ENCODE measurements around the gene CARD10. TPM values are rescaled to one million over a fixed set of nuclear protein-coding genes. Genes with fewer than 3 reads are reported as not detected.

Gene CARD10
- total and polyA plus RNA-seq, 2 of the 13 experiments (the other 11 are each of a cell fraction or from before 2014, with no cell fraction given), result 35.2 to 55.8 TPM

GRCh38 chr22:37488337-37489135, 30.7 kb downstream of the CARD10 start (continued):
- TF ChIP-seq ATF6 (CRISPR knock-in tag; conservative IDR thresholded peaks at IDR 0.05) (no peak), ESRRA (CRISPR knock-in tag; IDR thresholded peaks at IDR 0.05; ENCODE audit: low read depth) (peak; percentile 64; the same call in 1 of the 2 replicates), FOXP4 (CRISPR knock-in tag; IDR thresholded peaks at IDR 0.05) (peak; percentile 62), ZNF724P (CRISPR knock-in tag; IDR thresholded peaks at IDR 0.05; ENCODE audit: borderline replicate concordance) (0 out of 2 replicates have a peak, but pooled peaks have one; percentile 38), DNMT1 (CRISPR knock-in tag; IDR thresholded peaks at IDR 0.05) (no peak), ZNF253 (CRISPR knock-in tag; IDR thresholded peaks at IDR 0.05; ENCODE audit: borderline replicate concordance) (no peak), MIER2 (CRISPR knock-in tag; IDR thresholded peaks at IDR 0.05) (no peak), GATAD2A (CRISPR knock-in tag; IDR thresholded peaks at IDR 0.05) (0 out of 2 replicates have a peak, but pooled peaks have one; percentile 53), HMGA1 (CRISPR knock-in tag; conservative IDR thresholded peaks at IDR 0.05) (no peak), FOXK1 (CRISPR knock-in tag; IDR thresholded peaks at IDR 0.05; ENCODE audit: borderline replicate concordance, low read depth) (0 out of 2 replicates have a peak, but pooled peaks have one; percentile 15), MATR3 (CRISPR knock-in tag; IDR thresholded peaks at IDR 0.05) (no peak), FOXC1 (CRISPR knock-in tag; IDR thresholded peaks at IDR 0.05; ENCODE audit: borderline replicate concordance) (0 out of 2 replicates have a peak, but pooled peaks have one; percentile 17), ZNF20 (CRISPR knock-in tag; IDR thresholded peaks at IDR 0.05) (no peak), CREM (IDR thresholded peaks at IDR 0.05) (0 out of 2 replicates have a peak, but pooled peaks have one; percentile 20), CREM (CRISPR knock-in tag; IDR thresholded peaks at IDR 0.05) (no peak), TFDP2 (CRISPR knock-in tag; IDR thresholded peaks at IDR 0.05) (peak; percentile 21; the same call in 1 of the 2 replicates), CENPBD1 (CRISPR knock-in tag; IDR thresholded peaks at IDR 0.05; ENCODE audit: borderline replicate concordance, low read depth) (no peak), HNRNPH1 (optimal IDR thresholded peaks at IDR 0.05; ENCODE audit: low read depth, low read length) (no peak), THAP8 (CRISPR knock-in tag; IDR thresholded peaks at IDR 0.05; ENCODE audit: borderline replicate concordance) (0 out of 2 replicates have a peak, but pooled peaks have one; percentile 45), ZSCAN21 (CRISPR knock-in tag; IDR thresholded peaks at IDR 0.05; ENCODE audit: borderline replicate concordance) (peak; percentile 64; the same call in 1 of the 2 replicates), ZNF512 (CRISPR knock-in tag; IDR thresholded peaks at IDR 0.05) (no peak)

All from HepG2 (cell line).